HepG2 (cell line): ENCODE results near the gene ARHGEF10L. TPM values are rescaled to one million over a fixed set of nuclear protein-coding genes. Genes with fewer than 3 reads are reported as not detected.
A peak's percentile ranks its signal among the peaks of the same experiment; 100 is the strongest.

Source experiments
- ATAC-seq: fragments of 200-7000 bp; cut with Tn5 transposase; 3 replicates; pipeline ENCODE4 v1.9.1; 2020; ENCODE audit warnings: mild to moderate bottlenecking, moderate library complexity
- BruUV-seq: library from RNA; stranded (reverse); fragments of 400-500 nt; replicated peaks from 2 replicates; lab custom pipeline; 2021; lab: Mats Ljungman, UMichigan
- CTCF ChIA-PET: fragments of 300-600 bp; formaldehyde crosslinking; extraction: SDS; loops from one replicate; lab custom pipeline; 2021; ENCODE audit warnings: low total read pairs, inconsistent platforms, low intra/inter-chr PET ratio; lab: Yijun Ruan, JAX
- POLR2A ChIA-PET: fragments of 350-600 bp; sonication (Branson Sonifier 250); formaldehyde crosslinking; loops from one replicate; lab custom pipeline; 2020; ENCODE audit warnings: antibody characterized with exemption, inconsistent platforms; lab: Yijun Ruan, JAX
- DNase-seq: peaks from one replicate; pipeline ENCODE4 v3.0.0-alpha.2; 2015; ENCODE audit warnings: low spot score
- FAIRE-seq: peaks from 3 replicates; lab custom pipeline; 2011; peaks lifted over from hg19 to GRCh38; lab: Jason Lieb, UNC
- H2AFZ ChIP-seq: one replicate; pipeline ENCODE4 v1.6.1; 2011; ENCODE audit warnings: low read length, inconsistent platforms
- H3K27ac ChIP-seq: fragments of 300-600 bp; 3 replicates; pipeline ENCODE4 v1.8.0; 2011; ENCODE audit warnings: mixed run types, mild to moderate bottlenecking, mixed read lengths, low read length, inconsistent platforms; ENCODE audit not compliant: insufficient read depth; ENCODE audit errors: extremely low read length
- H3K27me3 ChIP-seq, 2 experiments: fragments of 200-600 bp in 1 of 2; 2 replicates in 1 of 2; 3 replicates in 1 of 2; pipeline versions ENCODE4 v1.6.0 to v1.8.0; 2011; ENCODE audit warnings: low read length in 2 of 2, mild to moderate bottlenecking in 2 of 2, moderate library complexity in 2 of 2, inconsistent platforms in 1 of 2; ENCODE audit not compliant: insufficient read depth in 2 of 2, control insufficient read depth in 1 of 2
- H3K36me3 ChIP-seq, 2 experiments: fragments of 200-600 bp in 1 of 2; replicated peaks in 1 of 2; 2 replicates in 1 of 2; 3 replicates in 1 of 2; pipeline versions ENCODE4 v1.5.1 to v1.8.0; 2011; ENCODE audit warnings: low read length in 2 of 2, inconsistent platforms in 1 of 2; ENCODE audit not compliant: insufficient read depth in 2 of 2, control insufficient read depth in 1 of 2
- H3K4me1 ChIP-seq: 2 replicates; pipeline ENCODE4 v1.5.1; 2012; ENCODE audit warnings: low read length, inconsistent platforms; ENCODE audit not compliant: insufficient read depth
- H3K4me2 ChIP-seq: 2 replicates; pipeline ENCODE4 v1.6.0; 2011; ENCODE audit warnings: low read depth, low read length, inconsistent platforms
- H3K4me3 ChIP-seq, 3 experiments: fragments of 200-600 bp in 1 of 3; sonication (generic), shearing (Covaris generic) in 1 of 3; replicated peaks in 1 of 3; 2 replicates each; pipeline ENCODE4 v1.5.1; 2011 to 2016; ENCODE audit warnings: low read length in 3 of 3, inconsistent platforms in 2 of 3, low read depth in 2 of 3, mild to moderate bottlenecking in 2 of 3, control low read depth in 1 of 3, mixed read lengths in 1 of 3; ENCODE audit not compliant: insufficient read depth in 1 of 3
- H3K79me2 ChIP-seq: one replicate; pipeline ENCODE4 v1.6.1; 2011; ENCODE audit warnings: low read length, inconsistent platforms; ENCODE audit not compliant: insufficient read depth
- H3K9ac ChIP-seq: 2 replicates; pipeline ENCODE4 v1.6.0; 2011; ENCODE audit warnings: mild to moderate bottlenecking, low read depth, low read length, inconsistent platforms; ENCODE audit not compliant: insufficient read depth
- H3K9me3 ChIP-seq: 2 replicates; pipeline ENCODE4 v1.5.1; 2012; ENCODE audit warnings: mild to moderate bottlenecking, low read length
- H4K20me1 ChIP-seq: 2 replicates; pipeline ENCODE4 v1.6.0; 2011; ENCODE audit warnings: inconsistent platforms, mild to moderate bottlenecking, low read length, moderate library complexity; ENCODE audit not compliant: insufficient read depth
- ASH2L ChIP-seq: fragments of 300-600, 200-600 bp; sonication (generic); IDR thresholded peaks from 2 replicates; pipeline ENCODE4 v1.7.0; 2017; ENCODE audit warnings: low read depth, mild to moderate bottlenecking, moderate library complexity, mixed read lengths, low read length; ENCODE audit not compliant: insufficient read length
- NR2C2 ChIP-seq: sonication (generic); formaldehyde crosslinking; IDR thresholded peaks from 2 replicates; pipeline ENCODE4 v1.4.0; 2020; ENCODE audit warnings: missing genetic modification reagents, mild to moderate bottlenecking, moderate library complexity, borderline replicate concordance
- SPEN ChIP-seq: sonication (generic); formaldehyde crosslinking; IDR thresholded peaks from 2 replicates; pipeline ENCODE4 v1.5.1; 2020; ENCODE audit warnings: low read depth, mild to moderate bottlenecking, missing genetic modification reagents
- ZNF101 ChIP-seq: sonication (generic); formaldehyde crosslinking; IDR thresholded peaks from 2 replicates; pipeline ENCODE4 v1.4.0; 2020; ENCODE audit warnings: mild to moderate bottlenecking, low read depth, missing genetic modification reagents, borderline replicate concordance
- ZNF260 ChIP-seq: sonication (generic); formaldehyde crosslinking; IDR thresholded peaks from 2 replicates; pipeline ENCODE4 v1.4.0; 2020; ENCODE audit warnings: missing genetic modification reagents, low read depth, mild to moderate bottlenecking, borderline replicate concordance
- ZNF331 ChIP-seq: sonication (generic); formaldehyde crosslinking; IDR thresholded peaks from 2 replicates; pipeline ENCODE4 v1.4.0; 2020; ENCODE audit warnings: missing genetic modification reagents
- WGBS: methylation state at CpG from one replicate; pipeline ENCODE4 v1.1.6; 2017; ENCODE audit warnings: low lambda C conversion rate; 5-methylcytosine and 5-hydroxymethylcytosine counted together
- in situ Hi-C: cut with HindIII; loops from 2 replicates; pipeline ENCODE4 v1.10.0; 2017; ENCODE audit warnings: low pct_unique_long_range_greater_than_20kb; ENCODE audit not compliant: extremely low pct_ligation_motif_present
- intact Hi-C: fragments of 100-400 bp; cut with micrococcal nuclease; formaldehyde crosslinking; loops from one replicate; pipeline ENCODE4 v1.10.0; 2022; ENCODE audit not compliant: unreplicated experiment
- polyA plus RNA-seq, 8 experiments: library from polyadenylated mRNA; depleted of rRNA in 3 of 8; stranded (reverse) in 7 of 8; unstranded in 1 of 8; fragments of >200 nt; fragmentation: Illumina TruSeq in 4 of 8; extraction: Trizol in 4 of 8; gene quantifications; 2 replicates each; pipeline versions ENCODE4 v1.2.1 to v1.2.3, GENCODE V29; 2011 to 2016; ENCODE audit warnings: low read depth in 4 of 8, missing spikeins in 1 of 8, mixed read lengths in 1 of 8; ENCODE audit not compliant: insufficient read depth in 1 of 8
- total RNA-seq, 5 experiments: library from RNA; depleted of rRNA; stranded (reverse); fragments of >200 nt; fragmentation: Illumina TruSeq; extraction: Trizol; gene quantifications; 2 replicates each; pipeline ENCODE4 v1.2.3, GENCODE V29; 2016; ENCODE audit warnings: low read depth in 1 of 5
- TF ChIP-seq, protein P1 (sequence below): sonication (generic); formaldehyde crosslinking; IDR thresholded peaks from 2 replicates; pipeline ENCODE4 v1.4.0; 2020; ENCODE audit warnings: missing genetic modification reagents

Gene ARHGEF10L
- total and polyA plus RNA-seq, 2 of the 13 experiments (the other 11 are each of a cell fraction or from before 2014, with no cell fraction given): 46.5 to 78.3 TPM

DNA sequence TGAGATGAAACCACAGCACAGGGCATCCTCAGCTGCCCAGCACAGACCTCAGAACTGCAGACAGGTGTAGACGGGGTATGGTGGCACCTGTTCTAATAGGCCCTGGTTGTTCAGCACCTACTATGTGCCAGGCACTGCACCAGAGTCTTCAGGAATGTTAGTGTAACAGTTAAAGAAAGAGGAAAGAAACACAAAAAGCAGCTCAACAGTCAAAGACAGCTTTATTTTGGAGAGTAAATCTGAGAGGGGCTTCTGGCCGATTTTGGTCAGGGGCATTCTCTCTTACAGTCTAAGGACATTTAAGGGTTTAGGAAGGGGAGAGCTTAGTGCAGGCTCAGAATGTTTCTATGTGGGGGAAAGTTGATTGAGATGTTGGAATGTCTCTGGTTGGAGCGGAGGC lies 170.5 kb downstream of the ARHGEF10L start (continued):
- TF ChIP-seq, protein P1, sequence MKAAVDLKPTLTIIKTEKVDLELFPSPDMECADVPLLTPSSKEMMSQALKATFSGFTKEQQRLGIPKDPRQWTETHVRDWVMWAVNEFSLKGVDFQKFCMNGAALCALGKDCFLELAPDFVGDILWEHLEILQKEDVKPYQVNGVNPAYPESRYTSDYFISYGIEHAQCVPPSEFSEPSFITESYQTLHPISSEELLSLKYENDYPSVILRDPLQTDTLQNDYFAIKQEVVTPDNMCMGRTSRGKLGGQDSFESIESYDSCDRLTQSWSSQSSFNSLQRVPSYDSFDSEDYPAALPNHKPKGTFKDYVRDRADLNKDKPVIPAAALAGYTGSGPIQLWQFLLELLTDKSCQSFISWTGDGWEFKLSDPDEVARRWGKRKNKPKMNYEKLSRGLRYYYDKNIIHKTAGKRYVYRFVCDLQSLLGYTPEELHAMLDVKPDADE (CRISPR knock-in tag): no peak
- TF ChIP-seq ZNF101 (CRISPR knock-in tag) (no peak), NR2C2 (CRISPR knock-in tag) (no peak), ASH2L (no peak), SPEN (CRISPR knock-in tag) (no peak)

DNA sequence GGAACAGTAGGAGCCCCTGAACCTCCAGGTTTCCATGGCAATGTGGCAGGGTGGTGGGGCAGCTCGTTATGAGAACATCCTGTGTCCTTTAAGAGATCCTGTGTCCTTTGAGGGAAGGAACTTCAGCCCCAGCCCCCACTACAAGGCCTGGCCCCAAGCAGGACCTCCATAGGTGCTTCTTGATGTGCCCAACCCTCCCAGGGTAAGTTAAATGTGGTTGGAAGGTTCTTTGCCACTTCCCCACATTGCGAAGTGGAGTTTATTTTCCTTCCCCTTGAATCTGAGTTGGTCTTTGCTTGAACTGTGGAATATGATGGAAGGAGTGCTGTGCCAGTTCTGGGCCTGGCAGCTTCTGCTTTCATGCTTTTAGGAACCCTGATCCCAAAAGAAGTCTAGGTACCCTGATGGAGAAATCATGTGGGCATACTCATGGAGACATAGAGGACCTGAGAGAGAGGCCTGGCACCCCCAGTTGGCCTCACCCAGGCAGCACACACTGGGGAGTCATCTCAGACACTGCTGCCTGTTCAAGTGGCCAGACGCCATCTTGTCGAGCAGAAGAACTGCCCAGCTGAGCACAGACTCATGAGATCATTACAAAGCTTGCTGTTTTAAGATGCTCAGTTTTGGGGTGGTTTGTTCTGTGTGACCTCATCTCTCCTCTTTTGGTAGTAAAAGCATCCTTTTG lies 171.5 kb downstream of the ARHGEF10L start:
- no peaks in the 10 kb centered on the region for H3K4me1 ChIP-seq
- peak; percentile 90 for TF ChIP-seq ZNF331 (CRISPR knock-in tag)
- TF ChIP-seq ZNF260: no peak
- intact Hi-C loops (no loop called here), in situ Hi-C loops (no loop called here)
- no TSS peak for BruUV-seq
- H3K27me3 ChIP-seq: peaks cover 4 to 52% of the 10 kb centered on the region in 2 experiments; a peak in 4 of 5 replicates
- no peak overlapping the region for H3K4me2 ChIP-seq
- no peaks in the 10 kb centered on the region for H3K36me3 ChIP-seq
- FAIRE-seq (no peak), ATAC-seq (no peak), DNase-seq (no peak)
- H3K9ac ChIP-seq: no peak overlapping the region
- no peak overlapping the region for H3K27ac ChIP-seq
- no peak overlapping the region for H2AFZ ChIP-seq
- 25% methylated on average over 3 of the region's 4 CpGs for WGBS
- ChIA-PET POLR2A (no interaction called here), CTCF (no interaction called here)
- no peaks in the 10 kb centered on the region for H3K9me3 ChIP-seq
- no peak overlapping the region for H3K4me3 ChIP-seq
- H4K20me1 ChIP-seq: 0 out of 2 replicates have a peak, but pooled peaks cover 3% of the 10 kb centered on the region
- no peaks in the 10 kb centered on the region for H3K79me2 ChIP-seq
